ENCODE data around the gene KRT75. TPM values are rescaled to one million over a fixed set of nuclear protein-coding genes. Genes with fewer than 3 reads are reported as not detected.

The KRT75 gene
- total RNA-seq, 1 donor from 2014 or later, result not detected

DNA sequence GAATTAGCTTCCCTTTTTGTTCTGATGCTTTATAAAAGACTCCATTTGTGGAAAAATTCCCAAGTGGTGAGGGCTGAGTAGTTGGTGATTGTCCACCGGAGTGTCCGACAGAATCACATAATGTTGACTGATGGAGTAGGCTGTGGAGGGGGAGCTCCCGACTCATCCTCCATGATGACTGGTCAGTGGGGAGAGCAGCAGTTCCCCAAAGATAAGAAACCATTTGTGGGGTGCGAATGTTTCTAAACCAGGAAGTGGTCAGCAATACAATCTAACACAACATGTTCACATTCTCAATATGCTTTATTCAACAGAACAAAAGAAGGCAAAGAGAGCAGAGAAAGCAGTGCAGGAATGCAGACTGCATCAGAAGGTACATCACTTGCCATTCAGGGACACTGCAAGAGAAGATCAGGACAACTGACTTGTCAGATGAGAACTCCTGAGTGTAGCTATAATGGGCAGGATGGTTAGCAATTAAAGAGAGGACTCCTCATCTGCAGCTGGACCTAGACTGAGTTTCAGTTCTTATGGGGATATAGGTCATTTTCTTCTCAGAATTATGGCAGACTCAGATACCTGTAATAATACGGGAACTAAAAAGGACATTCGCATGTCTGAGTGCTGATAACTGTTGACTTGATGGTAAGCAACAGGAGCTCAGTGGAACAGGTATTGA is 12.3 kb upstream of the KRT75 start:
- no peak for DNase-seq (ENCODE audit: low read depth)
- no peak overlapping the region for H3K4me3 ChIP-seq (ENCODE audit: low read depth, low read length)
- TF ChIP-seq CTCF (conservative IDR thresholded peaks at IDR 0.05; ENCODE audit: low read depth, low read length), result no peak

DNA sequence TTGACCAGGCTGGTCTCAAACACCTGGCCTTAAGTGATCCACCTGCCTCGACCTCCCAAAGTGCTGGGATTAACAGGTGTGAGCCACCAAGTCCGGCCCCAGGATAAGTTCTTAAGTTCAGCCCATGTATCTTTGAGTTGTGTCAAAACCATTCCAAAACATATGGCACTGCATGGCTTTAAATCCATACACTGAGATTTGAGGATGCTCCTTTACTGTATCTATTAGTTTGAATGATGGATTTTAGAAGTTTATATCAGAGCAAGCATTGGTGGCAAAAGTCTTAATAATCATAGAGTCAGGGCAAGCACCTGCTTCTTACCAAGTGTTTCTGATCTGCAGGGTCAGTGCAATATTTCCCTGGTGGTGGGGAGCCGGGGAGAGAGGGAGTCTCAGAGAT is 11.7 kb upstream of the KRT75 start:
- no peak overlapping the region for H3K4me3 ChIP-seq (ENCODE audit: low read depth, low read length)
- DNase-seq (ENCODE audit: low read depth), result no peak
- no peak for TF ChIP-seq CTCF (conservative IDR thresholded peaks at IDR 0.05; ENCODE audit: low read depth, low read length)

- no peak for TF ChIP-seq CTCF (conservative IDR thresholded peaks at IDR 0.05; ENCODE audit: low read depth, low read length)
- no peak overlapping the region for H3K4me3 ChIP-seq (ENCODE audit: low read depth, low read length)
- DNase-seq (ENCODE audit: low read depth), result no peak
These were observed 10.8 kb upstream of the KRT75 start for GRCh38 chr12:52444647-52445595.

GRCh38 chr12:52443966-52444365 is 9.8 kb upstream of the KRT75 start:
- no peak for DNase-seq (ENCODE audit: low read depth)
- no peak overlapping the region for H3K4me3 ChIP-seq (ENCODE audit: low read depth, low read length)
- TF ChIP-seq CTCF (conservative IDR thresholded peaks at IDR 0.05; ENCODE audit: low read depth, low read length), result no peak

GRCh38 chr12:52442600-52443061 is 8.5 kb upstream of the KRT75 start:
- peak; percentile 40 for TF ChIP-seq CTCF (conservative IDR thresholded peaks at IDR 0.05; ENCODE audit: low read depth, low read length)
- DNase-seq (ENCODE audit: low read depth), result peak; percentile 89
- no peak overlapping the region for H3K4me3 ChIP-seq (ENCODE audit: low read depth, low read length)

GRCh38 chr12:52441320-52441911 is 7.2 kb upstream of the KRT75 start:
- peak; percentile 56 for DNase-seq (ENCODE audit: low read depth)
- TF ChIP-seq CTCF (conservative IDR thresholded peaks at IDR 0.05; ENCODE audit: low read depth, low read length), result peak; percentile 4
- H3K4me3 ChIP-seq (ENCODE audit: low read depth, low read length), result no peak overlapping the region
